GM12878 (cell line): ENCODE measurements around the gene ZNF689. TPM values are rescaled to one million over a fixed set of nuclear protein-coding genes. Genes with fewer than 3 reads are reported as not detected.
A peak's percentile ranks its signal among the peaks of the same experiment; 100 is the strongest.

Source experiments
- BACH1 ChIP-seq: fragments of 450-650 bp; IDR thresholded peaks from 2 replicates; pipeline ENCODE4 v1.6.1; 2017; ENCODE audit warnings: mild to moderate bottlenecking, borderline replicate concordance
- CBFB ChIP-seq: IDR thresholded peaks from 2 replicates; pipeline ENCODE4 v1.6.1; 2016; ENCODE audit warnings: antibody characterized with exemption, low read depth
- CEBPB ChIP-seq, 2 experiments: fragments of 150-350 bp in 1 of 2; IDR thresholded peaks; 2 replicates each; pipeline ENCODE4 v1.6.1; 2012 to 2014; ENCODE audit warnings: low read depth in 2 of 2, low read length in 2 of 2, borderline replicate concordance in 1 of 2, inconsistent platforms in 1 of 2
- CHD4 ChIP-seq: fragments of 200-600 bp; sonication (generic); IDR thresholded peaks from 2 replicates; pipeline ENCODE4 v1.6.1; 2016; ENCODE audit warnings: mild to moderate bottlenecking
- CREM ChIP-seq: IDR thresholded peaks from 2 replicates; pipeline ENCODE4 v1.6.1; 2014; ENCODE audit warnings: antibody characterized with exemption, low read depth
- HCFC1 ChIP-seq: fragments of 150-350 bp; IDR thresholded peaks from 2 replicates; pipeline ENCODE4 v1.6.1; 2014; ENCODE audit warnings: low read length
- KDM1A ChIP-seq: fragments of 200-600 bp; sonication (generic); IDR thresholded peaks from 2 replicates; pipeline ENCODE4 v1.6.1; 2016; ENCODE audit warnings: borderline replicate concordance
- LARP7 ChIP-seq: fragments of 450-650 bp; IDR thresholded peaks from 2 replicates; pipeline ENCODE4 v1.6.1; 2017; ENCODE audit warnings: mild to moderate bottlenecking
- MEF2B ChIP-seq: fragments of 450-650 bp; IDR thresholded peaks from 2 replicates; pipeline ENCODE4 v1.6.1; 2018; ENCODE audit warnings: mild to moderate bottlenecking, moderate library complexity; ENCODE audit not compliant: partially characterized antibody, poor library complexity, severe bottlenecking
- MXI1 ChIP-seq: fragments of 150-350 bp; IDR thresholded peaks from 2 replicates; pipeline ENCODE4 v1.6.1; 2011; ENCODE audit warnings: low read depth, mild to moderate bottlenecking, inconsistent platforms, low read length, improper control_type of control experiment
- NFIC ChIP-seq: IDR thresholded peaks from 2 replicates; pipeline ENCODE4 v1.6.1; 2012; ENCODE audit warnings: low read depth, mild to moderate bottlenecking, inconsistent platforms, low read length, moderate library complexity
- NR2F1 ChIP-seq: fragments of 450-650 bp; conservative IDR thresholded peaks from 2 replicates; pipeline ENCODE4 v1.6.1; 2017; ENCODE audit warnings: mild to moderate bottlenecking
- POLR2AphosphoS2 ChIP-seq: IDR thresholded peaks from 2 replicates; pipeline ENCODE4 v1.6.1; 2011; ENCODE audit warnings: low read depth, mild to moderate bottlenecking, low read length, improper control_type of control experiment, moderate library complexity
- POU2F2 ChIP-seq: IDR thresholded peaks from 3 replicates; pipeline ENCODE4 v1.6.1; 2011; ENCODE audit warnings: low read depth, mild to moderate bottlenecking, low read length, borderline replicate concordance
- RB1 ChIP-seq: fragments of 450-650 bp; formaldehyde crosslinking; IDR thresholded peaks from 2 replicates; pipeline ENCODE4 v1.6.1; 2017; ENCODE audit warnings: mild to moderate bottlenecking, borderline replicate concordance
- SIN3A ChIP-seq: IDR thresholded peaks from 2 replicates; pipeline ENCODE4 v1.6.1; 2012; ENCODE audit warnings: low read depth, low read length, improper control_type of control experiment
- SMAD5 ChIP-seq: IDR thresholded peaks from 2 replicates; pipeline ENCODE4 v1.6.1; 2016; ENCODE audit warnings: antibody characterized with exemption, low read depth
- SPI1 ChIP-seq: IDR thresholded peaks from 2 replicates; pipeline ENCODE4 v1.6.1; 2011; ENCODE audit warnings: low read depth, mild to moderate bottlenecking, low read length, moderate library complexity, borderline replicate concordance; ENCODE audit not compliant: insufficient read depth
- SREBF1 ChIP-seq: IDR thresholded peaks from 2 replicates; pipeline ENCODE4 v1.6.1; 2012; ENCODE audit warnings: mild to moderate bottlenecking, low read length
- SRF ChIP-seq, 2 experiments: IDR thresholded peaks; 2 replicates each; pipeline ENCODE4 v1.6.1; 2011; ENCODE audit warnings: low read depth in 2 of 2, low read length in 2 of 2, mild to moderate bottlenecking in 1 of 2, moderate library complexity in 1 of 2
- SUPT20H ChIP-seq: IDR thresholded peaks from 2 replicates; pipeline ENCODE4 v1.6.1; 2011; ENCODE audit warnings: low read depth, mild to moderate bottlenecking, low read length, moderate library complexity, borderline replicate concordance; ENCODE audit not compliant: control insufficient read depth
- TARDBP ChIP-seq: IDR thresholded peaks from 2 replicates; pipeline ENCODE4 v1.6.1; 2016; ENCODE audit warnings: borderline replicate concordance
- TCF3 ChIP-seq: IDR thresholded peaks from 2 replicates; pipeline ENCODE4 v1.6.1; 2012; ENCODE audit warnings: low read depth, mild to moderate bottlenecking, low read length, borderline replicate concordance; ENCODE audit not compliant: insufficient read depth
- ZNF24 ChIP-seq: fragments of 450-650 bp; IDR thresholded peaks from 2 replicates; pipeline ENCODE4 v1.6.1; 2017; ENCODE audit warnings: antibody characterized with exemption, mild to moderate bottlenecking
- polyA plus RNA-seq, 11 experiments: library from polyadenylated mRNA; depleted of rRNA in 4 of 11; unstranded in 6 of 11; stranded (reverse) in 5 of 11; fragments of >200 nt; fragmentation: Nextera tagmentation in 4 of 11; fragmentation: Illumina TruSeq in 1 of 11; extraction: Ambion mirVana in 4 of 11; extraction: Trizol in 1 of 11; gene quantifications; 1 replicate in 1 of 11; 2 replicates in 10 of 11; pipeline versions ENCODE4 v1.2.1 to v1.2.3, GENCODE V29; 2011 to 2016; ENCODE audit warnings: inconsistent platforms in 2 of 11, missing spikeins in 2 of 11, low read depth in 1 of 11
- total RNA-seq, 4 experiments: library from RNA; depleted of rRNA in 3 of 4; stranded (reverse); fragments of >200 nt in 3 of 4; fragmentation: Illumina TruSeq in 1 of 4; extraction: Trizol in 1 of 4; gene quantifications; 2 replicates each; pipeline versions ENCODE4 v1.2.1 to v1.2.3, GENCODE V29; 2013 to 2021
- TF ChIP-seq, protein P1 (sequence below): IDR thresholded peaks from 2 replicates; pipeline ENCODE4 v1.6.1; 2012; ENCODE audit warnings: low read depth, low read length, improper control_type of control experiment
- TF ChIP-seq, protein P2 (sequence below): fragments of 450-650 bp; IDR thresholded peaks from 2 replicates; pipeline ENCODE4 v1.6.1; 2017; ENCODE audit warnings: low read depth, mild to moderate bottlenecking, moderate library complexity
- TF ChIP-seq, protein P3 (sequence below): fragments of 450-650 bp; conservative IDR thresholded peaks from 2 replicates; pipeline ENCODE4 v1.6.1; 2017; ENCODE audit warnings: mild to moderate bottlenecking, moderate library complexity

The ZNF689 gene
- total and polyA plus RNA-seq, 10 of the 15 experiments (the other 5 are each of a cell fraction or from before 2014, with no cell fraction given): 4.7 to 13.2 (median 8.5) TPM

DNA sequence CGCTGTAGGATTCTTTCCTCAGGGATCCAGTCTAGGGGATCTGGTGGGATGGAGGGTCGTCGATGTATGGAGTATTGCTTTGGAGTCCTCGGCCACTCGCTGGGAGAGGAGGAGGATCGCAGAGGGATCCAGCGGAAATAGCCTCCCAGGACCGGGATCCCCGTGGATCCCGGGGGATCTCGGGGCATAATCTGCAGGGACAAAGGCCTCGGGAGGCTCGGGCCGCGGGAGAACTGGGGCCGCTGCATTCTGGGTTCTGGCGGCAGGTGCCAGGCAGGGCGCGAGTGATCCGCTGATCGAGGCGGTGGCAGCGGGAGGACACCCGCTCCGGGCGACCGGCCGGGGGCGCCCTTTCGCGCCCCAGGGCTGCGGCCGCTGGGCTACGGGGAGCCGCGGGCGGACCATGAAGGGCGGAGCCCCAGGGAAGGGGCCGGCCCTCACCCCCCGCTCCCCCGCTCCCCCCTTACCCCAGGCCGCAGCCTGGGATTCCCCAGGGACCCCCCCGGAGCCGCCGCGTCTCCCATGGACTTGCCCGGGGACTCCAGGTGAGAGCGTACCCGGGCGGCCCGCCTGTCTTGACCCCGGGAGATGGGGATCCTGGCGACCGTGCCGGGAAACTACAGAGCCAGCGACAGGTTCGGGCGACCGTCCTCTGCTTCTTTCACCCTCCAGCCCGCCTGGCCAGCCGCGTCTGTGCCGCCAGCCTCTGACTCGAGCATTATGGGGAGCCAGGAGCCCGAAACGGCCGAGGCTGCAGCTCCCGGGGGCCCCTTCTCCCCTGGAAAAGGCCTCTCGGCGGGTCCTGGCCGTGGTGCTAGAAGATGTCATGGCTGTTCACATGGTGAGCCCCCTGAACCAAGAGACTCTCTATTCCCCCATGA, 41.2 kb upstream of the ZNF689 start (continued):
- TF ChIP-seq MXI1: no peak
- TF ChIP-seq MEF2B: peak; percentile 89
- no peak for TF ChIP-seq HCFC1
- TF ChIP-seq TARDBP: no peak
- TF ChIP-seq KDM1A: no peak
- peak; percentile 41; the same call in 1 of the 2 replicates for TF ChIP-seq BACH1
- TF ChIP-seq SUPT20H: no peak
- TF ChIP-seq SMAD5: no peak
- TF ChIP-seq POU2F2: 0 out of 3 replicates have a peak, but pooled peaks have one; percentile 9
- no peak for TF ChIP-seq SREBF1
- TF ChIP-seq SRF (IDR thresholded peaks at IDR 0.05; ENCODE audit: low read depth in 2 of 2, low read length in 2 of 2): no peak
- no peak for TF ChIP-seq NFIC
- TF ChIP-seq LARP7: peak; percentile 28; the same call in 1 of the 2 replicates
- TF ChIP-seq NR2F1: peak; percentile 45; the same call in 1 of the 2 replicates
- no peak for TF ChIP-seq POLR2AphosphoS2
- TF ChIP-seq SIN3A: no peak
- no peak for TF ChIP-seq SPI1
- TF ChIP-seq ZNF24: 0 out of 2 replicates have a peak, but pooled peaks have one; percentile 20
- TF ChIP-seq RB1: peak; percentile 90; the same call in 1 of the 2 replicates
- no peak for TF ChIP-seq CEBPB (IDR thresholded peaks at IDR 0.05; ENCODE audit: borderline replicate concordance in 1 of 2, low read depth in 2 of 2, low read length in 2 of 2)
- no peak for TF ChIP-seq CREM
- TF ChIP-seq, protein P1, sequence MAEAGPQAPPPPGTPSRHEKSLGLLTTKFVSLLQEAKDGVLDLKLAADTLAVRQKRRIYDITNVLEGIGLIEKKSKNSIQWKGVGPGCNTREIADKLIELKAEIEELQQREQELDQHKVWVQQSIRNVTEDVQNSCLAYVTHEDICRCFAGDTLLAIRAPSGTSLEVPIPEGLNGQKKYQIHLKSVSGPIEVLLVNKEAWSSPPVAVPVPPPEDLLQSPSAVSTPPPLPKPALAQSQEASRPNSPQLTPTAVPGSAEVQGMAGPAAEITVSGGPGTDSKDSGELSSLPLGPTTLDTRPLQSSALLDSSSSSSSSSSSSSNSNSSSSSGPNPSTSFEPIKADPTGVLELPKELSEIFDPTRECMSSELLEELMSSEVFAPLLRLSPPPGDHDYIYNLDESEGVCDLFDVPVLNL: peak; percentile 79
- no peak for TF ChIP-seq CHD4
- TF ChIP-seq TCF3: no peak
- TF ChIP-seq, protein P2, sequence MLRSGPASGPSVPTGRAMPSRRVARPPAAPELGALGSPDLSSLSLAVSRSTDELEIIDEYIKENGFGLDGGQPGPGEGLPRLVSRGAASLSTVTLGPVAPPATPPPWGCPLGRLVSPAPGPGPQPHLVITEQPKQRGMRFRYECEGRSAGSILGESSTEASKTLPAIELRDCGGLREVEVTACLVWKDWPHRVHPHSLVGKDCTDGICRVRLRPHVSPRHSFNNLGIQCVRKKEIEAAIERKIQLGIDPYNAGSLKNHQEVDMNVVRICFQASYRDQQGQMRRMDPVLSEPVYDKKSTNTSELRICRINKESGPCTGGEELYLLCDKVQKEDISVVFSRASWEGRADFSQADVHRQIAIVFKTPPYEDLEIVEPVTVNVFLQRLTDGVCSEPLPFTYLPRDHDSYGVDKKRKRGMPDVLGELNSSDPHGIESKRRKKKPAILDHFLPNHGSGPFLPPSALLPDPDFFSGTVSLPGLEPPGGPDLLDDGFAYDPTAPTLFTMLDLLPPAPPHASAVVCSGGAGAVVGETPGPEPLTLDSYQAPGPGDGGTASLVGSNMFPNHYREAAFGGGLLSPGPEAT: 0 out of 2 replicates have a peak, but pooled peaks have one; percentile 11
- TF ChIP-seq, protein P3, sequence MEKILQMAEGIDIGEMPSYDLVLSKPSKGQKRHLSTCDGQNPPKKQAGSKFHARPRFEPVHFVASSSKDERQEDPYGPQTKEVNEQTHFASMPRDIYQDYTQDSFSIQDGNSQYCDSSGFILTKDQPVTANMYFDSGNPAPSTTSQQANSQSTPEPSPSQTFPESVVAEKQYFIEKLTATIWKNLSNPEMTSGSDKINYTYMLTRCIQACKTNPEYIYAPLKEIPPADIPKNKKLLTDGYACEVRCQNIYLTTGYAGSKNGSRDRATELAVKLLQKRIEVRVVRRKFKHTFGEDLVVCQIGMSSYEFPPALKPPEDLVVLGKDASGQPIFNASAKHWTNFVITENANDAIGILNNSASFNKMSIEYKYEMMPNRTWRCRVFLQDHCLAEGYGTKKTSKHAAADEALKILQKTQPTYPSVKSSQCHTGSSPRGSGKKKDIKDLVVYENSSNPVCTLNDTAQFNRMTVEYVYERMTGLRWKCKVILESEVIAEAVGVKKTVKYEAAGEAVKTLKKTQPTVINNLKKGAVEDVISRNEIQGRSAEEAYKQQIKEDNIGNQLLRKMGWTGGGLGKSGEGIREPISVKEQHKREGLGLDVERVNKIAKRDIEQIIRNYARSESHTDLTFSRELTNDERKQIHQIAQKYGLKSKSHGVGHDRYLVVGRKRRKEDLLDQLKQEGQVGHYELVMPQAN: peak; percentile 66
- TF ChIP-seq CBFB: no peak; the same call in 1 of the 2 replicates
